Cardiac muscle cell (in vitro differentiated cells and primary cell): ENCODE results near the gene PCLAF. TPM values are rescaled to one million over a fixed set of nuclear protein-coding genes. Genes with fewer than 3 reads are reported as not detected.
"Not testable (repeated sequence)": the region's sequence is repeated elsewhere in the genome, so short reads cannot be mapped to it uniquely, and the experiment has no call there.

Source experiments
- DNase-seq, 2 donors: peaks; one replicate each; pipeline versions ENCODE4 v3.0.0 to v3.0.0-alpha.2; 2010 to 2017; ENCODE audit warnings: low read depth in 1 of 2, low spot score in 1 of 2
- H3K27ac ChIP-seq: fragments of 200-600 bp; sonication (generic); 2 replicates; pipeline ENCODE4 v1.5.1; 2016
- H3K27me3 ChIP-seq: fragments of 200-600 bp; sonication (generic); 2 replicates; pipeline ENCODE4 v1.6.0; 2016; ENCODE audit warnings: control low read depth
- H3K36me3 ChIP-seq: fragments of 200-600 bp; sonication (generic); 2 replicates; pipeline ENCODE4 v1.5.1; 2016; ENCODE audit warnings: control low read depth
- H3K4me1 ChIP-seq: fragments of 200-600 bp; sonication (generic); 2 replicates; pipeline ENCODE4 v1.8.1; 2017; ENCODE audit warnings: low read depth, mild to moderate bottlenecking, mixed run types
- H3K4me3 ChIP-seq: fragments of 200-600 bp; sonication (generic); 2 replicates; pipeline ENCODE4 v1.5.1; 2016; ENCODE audit warnings: mild to moderate bottlenecking
- H3K9me3 ChIP-seq: fragments of 200-600 bp; sonication (generic); 2 replicates; pipeline ENCODE4 v1.5.1; 2017; ENCODE audit warnings: low read depth, mild to moderate bottlenecking, control low read depth
- CTCF ChIP-seq: IDR thresholded peaks from 2 replicates; pipeline ENCODE4 v1.5.1; 2012; ENCODE audit warnings: low read depth, mild to moderate bottlenecking, low read length
- polyA plus RNA-seq: library from polyadenylated mRNA; unstranded; fragments of >200 nt; fragmentation: Nextera tagmentation; extraction: Ambion mirVana; gene quantifications from 2 replicates; pipeline ENCODE4 v1.2.1, GENCODE V29; 2016
- total RNA-seq: library from RNA; depleted of rRNA; stranded (reverse); fragments of >200 nt; gene quantifications from 2 replicates; pipeline ENCODE4 v1.2.3, GENCODE V29; 2016

Gene PCLAF
- total and polyA plus RNA-seq, 2 experiments from 2014 or later: 7.5 to 59.9 TPM

- no peak overlapping the region for H3K27ac ChIP-seq
- no peak for TF ChIP-seq CTCF
- H3K27me3 ChIP-seq: no peaks in the 10 kb centered on the region
- no peaks in the 10 kb centered on the region for H3K9me3 ChIP-seq
- peaks cover 6% of the 10 kb centered on the region for H3K36me3 ChIP-seq
- DNase-seq: no peak
- no peaks in the 10 kb centered on the region for H3K4me1 ChIP-seq
- H3K4me3 ChIP-seq: peak overlapping the region; percentile 5
These were observed 7.8 kb upstream of the PCLAF start for GRCh38 chr15:64389036-64389435.

- H3K27ac ChIP-seq: peak within 1 kb of the TSS; percentile 65
- TF ChIP-seq CTCF: peak; percentile 20
- H3K36me3 ChIP-seq: no peaks in the 10 kb centered on the region
- H3K9me3 ChIP-seq: no peaks in the 10 kb centered on the region
- no peaks in the 10 kb centered on the region for H3K4me1 ChIP-seq
- peak within 1 kb of the TSS; percentile 54 for H3K4me3 ChIP-seq
- H3K27me3 ChIP-seq: no peaks in the 10 kb centered on the region
- peak; percentile 94 to 99 for DNase-seq
These were observed 6.4 kb upstream of the PCLAF start, which contains the start of gene TRIP4 for GRCh38 chr15:64387562-64388168. TSS of gene TRIP4 (plus strand) at chr15:64387836. CDS start at chr15:64387864, 28 bp downstream.

GRCh38 chr15:64386291-64386690 is 5.0 kb upstream of the PCLAF start:
- H3K9me3 ChIP-seq: no peaks in the 10 kb centered on the region
- TF ChIP-seq CTCF: no peak
- no peak overlapping the region for H3K4me3 ChIP-seq
- no peak overlapping the region for H3K27ac ChIP-seq
- no peaks in the 10 kb centered on the region for H3K4me1 ChIP-seq
- H3K36me3 ChIP-seq: no peaks in the 10 kb centered on the region
- H3K27me3 ChIP-seq: no peaks in the 10 kb centered on the region
- no peak for DNase-seq

GRCh38 chr15:64383760-64384159 is 2.5 kb upstream of the PCLAF start:
- DNase-seq: no peak
- no peaks in the 10 kb centered on the region for H3K9me3 ChIP-seq
- H3K27me3 ChIP-seq: no peaks in the 10 kb centered on the region
- no peak overlapping the region for H3K4me3 ChIP-seq
- no peaks in the 10 kb centered on the region for H3K36me3 ChIP-seq
- TF ChIP-seq CTCF: no peak
- H3K4me1 ChIP-seq: peaks cover 3% of the 10 kb centered on the region
- no peak overlapping the region for H3K27ac ChIP-seq

DNA sequence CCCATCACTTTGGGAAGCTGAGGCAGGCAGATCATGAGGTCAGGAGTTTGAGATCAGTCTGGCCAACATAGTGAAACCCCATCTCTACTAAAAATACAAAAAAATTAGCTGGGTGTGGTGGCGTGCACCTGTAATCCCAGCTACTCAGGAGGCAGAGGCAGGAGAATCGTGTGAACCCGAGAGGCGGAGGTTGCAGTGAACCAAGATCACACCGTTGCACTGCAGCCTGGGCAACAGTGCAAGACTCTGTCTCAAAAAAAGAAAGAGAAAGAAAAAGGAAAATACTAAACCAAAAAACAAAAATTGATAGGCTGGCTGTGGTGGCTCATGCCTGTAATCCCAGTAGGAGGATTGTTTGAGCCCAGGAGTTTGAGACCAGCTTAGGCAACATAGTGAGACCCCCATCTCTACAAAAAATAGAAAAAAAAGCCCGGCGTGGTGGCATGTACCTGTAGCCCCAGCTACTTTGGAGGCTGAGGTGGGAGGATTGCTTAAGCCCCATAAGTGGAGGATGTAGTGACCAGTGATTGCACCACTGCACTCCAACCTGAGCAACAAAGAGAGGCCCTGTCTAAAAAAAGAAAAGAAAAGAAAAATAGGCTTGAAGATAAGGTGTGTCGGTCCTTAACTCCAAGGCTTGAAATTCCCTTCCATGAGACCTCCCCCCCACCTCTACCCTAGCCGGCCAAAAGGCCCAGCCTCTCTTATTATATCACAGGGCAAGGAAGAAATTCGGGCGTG is 941 bp downstream of the PCLAF start:
- H3K36me3 ChIP-seq, DNase-seq, H3K27me3 ChIP-seq, H3K9me3 ChIP-seq, H3K4me1 ChIP-seq, H3K27ac ChIP-seq: not testable (repeated sequence)
- peak overlapping the region; percentile 60 for H3K4me3 ChIP-seq
